Neuron (in vitro differentiated cells): ENCODE results near the gene SLAMF9.

Experiments
- H2AFZ ChIP-seq: one replicate; pipeline ENCODE4 v1.6.1; 2013; ENCODE audit warnings: low read depth, mild to moderate bottlenecking, inconsistent platforms, low read length, moderate library complexity
- H3K27me3 ChIP-seq: one replicate; pipeline ENCODE4 v1.6.1; 2013; ENCODE audit warnings: low read length; ENCODE audit not compliant: insufficient read depth
- H3K36me3 ChIP-seq: one replicate; pipeline ENCODE4 v1.6.1; 2013; ENCODE audit warnings: low read length; ENCODE audit not compliant: insufficient read depth
- H3K4me1 ChIP-seq: one replicate; pipeline ENCODE4 v1.6.1; 2013; ENCODE audit warnings: low read length; ENCODE audit not compliant: insufficient read depth
- H3K4me3 ChIP-seq: 2 replicates; pipeline ENCODE4 v1.5.1; 2013; ENCODE audit warnings: mild to moderate bottlenecking, low read length, moderate library complexity
- H3K9me3 ChIP-seq: one replicate; pipeline ENCODE4 v1.6.1; 2013; ENCODE audit warnings: low read length

The SLAMF9 gene

DNA sequence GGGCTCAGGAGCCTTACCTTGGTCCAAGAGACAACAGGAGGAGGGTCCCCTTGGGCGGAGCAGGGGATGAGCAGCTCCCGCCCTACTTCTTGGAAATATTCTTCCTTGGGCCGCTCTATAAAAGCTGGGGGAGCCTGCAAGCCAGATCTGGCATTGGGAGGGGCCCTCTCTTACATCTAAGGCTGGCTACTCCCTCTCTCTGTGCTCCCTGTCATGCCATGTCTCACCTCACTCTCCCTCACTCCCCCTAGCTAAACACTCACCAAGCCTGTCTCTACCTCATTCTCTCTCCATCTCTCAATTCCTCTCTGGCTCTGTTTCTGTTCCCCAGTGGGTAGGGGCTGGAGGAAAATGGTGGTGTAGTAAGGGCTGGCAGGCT is 22.3 kb downstream of the SLAMF9 start:
- no peak overlapping the region for H2AFZ ChIP-seq
- no peaks in the 10 kb centered on the region for H3K27me3 ChIP-seq
- peaks cover 39% of the 10 kb centered on the region for H3K36me3 ChIP-seq
- H3K4me1 ChIP-seq = peaks cover 3% of the 10 kb centered on the region
- no peak overlapping the region for H3K4me3 ChIP-seq
- H3K9me3 ChIP-seq = no peaks in the 10 kb centered on the region

DNA sequence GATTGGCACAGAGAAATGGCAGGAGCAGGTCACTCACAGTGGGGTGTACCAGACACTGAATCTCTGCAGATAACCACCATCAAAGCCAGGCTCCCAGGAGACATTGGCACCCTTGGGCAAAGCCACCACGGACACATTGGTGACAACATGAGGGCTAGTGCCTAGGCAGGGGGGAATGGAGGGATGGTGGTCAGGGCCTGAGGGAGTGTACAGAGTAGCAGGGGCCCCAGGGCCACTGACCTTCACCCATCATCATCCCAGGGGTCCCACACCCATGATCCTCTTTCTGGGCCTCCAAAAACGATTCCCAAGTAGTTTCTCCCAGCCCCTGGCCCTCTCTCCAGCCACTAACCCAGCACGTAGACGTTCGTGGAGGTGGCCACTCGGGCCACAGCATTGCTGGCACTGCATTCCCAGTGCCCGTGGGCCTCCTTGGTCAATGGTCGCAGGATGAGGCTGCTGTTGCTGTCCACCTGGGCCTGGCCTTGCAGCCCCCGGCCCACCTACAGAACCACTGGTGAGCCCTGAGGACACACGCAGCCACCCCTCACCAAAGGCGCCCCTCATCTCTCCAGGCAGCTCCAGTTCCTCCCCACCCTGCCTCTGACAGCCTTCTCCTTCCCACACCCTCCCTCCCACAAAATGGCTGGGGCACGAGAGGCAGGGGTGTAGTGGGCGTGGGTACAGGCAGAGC is 22.8 kb downstream of the SLAMF9 start:
- H3K4me1 ChIP-seq = no peaks in the 10 kb centered on the region
- no peaks in the 10 kb centered on the region for H3K27me3 ChIP-seq
- H3K4me3 ChIP-seq = no peak overlapping the region
- H3K9me3 ChIP-seq = no peaks in the 10 kb centered on the region
- H2AFZ ChIP-seq = no peak overlapping the region
- peaks cover 39% of the 10 kb centered on the region for H3K36me3 ChIP-seq

DNA sequence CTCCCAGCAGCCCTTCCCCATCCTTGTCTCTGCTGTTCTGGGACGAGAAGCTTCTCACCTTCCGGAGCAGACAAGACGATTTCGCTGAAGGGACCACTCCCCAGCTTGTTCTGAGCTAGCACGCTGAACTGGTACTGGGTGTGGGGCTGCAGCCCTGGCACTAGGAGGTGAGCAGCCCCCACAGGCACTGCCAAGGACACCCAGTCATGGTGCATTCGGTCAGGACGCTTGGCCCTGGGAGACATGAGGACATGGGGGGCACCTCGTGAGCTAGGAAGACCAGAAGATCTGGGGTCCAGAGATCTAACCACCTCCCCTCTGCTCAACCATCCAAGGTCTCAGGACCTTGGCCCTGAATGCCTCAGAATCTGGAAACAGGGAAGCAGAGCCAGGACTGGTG is 23.4 kb downstream of the SLAMF9 start:
- H3K36me3 ChIP-seq = peaks cover 39% of the 10 kb centered on the region
- no peaks in the 10 kb centered on the region for H3K27me3 ChIP-seq
- H3K4me1 ChIP-seq = peaks cover 6% of the 10 kb centered on the region
- no peak overlapping the region for H2AFZ ChIP-seq
- H3K4me3 ChIP-seq = no peak overlapping the region
- no peaks in the 10 kb centered on the region for H3K9me3 ChIP-seq

DNA sequence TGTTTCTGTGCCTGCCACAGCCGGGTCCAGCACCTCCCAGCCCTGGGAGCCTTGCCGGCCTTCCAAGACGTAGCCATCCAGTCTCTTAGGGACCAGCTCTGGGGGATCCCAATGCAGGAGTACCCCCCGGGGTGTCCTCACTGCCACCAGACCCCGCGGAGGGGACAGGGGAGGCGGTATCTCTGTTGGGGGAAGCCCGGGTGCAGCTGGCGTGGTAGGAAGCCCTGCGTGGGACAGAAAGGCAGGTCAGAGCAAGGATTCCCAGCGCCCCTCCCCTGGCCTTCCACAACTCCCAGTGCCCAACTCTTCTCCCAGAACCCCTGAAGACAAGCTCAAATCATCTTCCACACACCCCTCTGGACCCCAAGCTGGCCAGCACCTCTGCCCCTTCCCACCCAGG is 23.8 kb downstream of the SLAMF9 start:
- H3K27me3 ChIP-seq = no peaks in the 10 kb centered on the region
- peaks cover 7% of the 10 kb centered on the region for H3K4me1 ChIP-seq
- H3K36me3 ChIP-seq = peaks cover 35% of the 10 kb centered on the region
- H3K4me3 ChIP-seq = no peak overlapping the region
- H3K9me3 ChIP-seq = no peaks in the 10 kb centered on the region
- no peak overlapping the region for H2AFZ ChIP-seq

DNA sequence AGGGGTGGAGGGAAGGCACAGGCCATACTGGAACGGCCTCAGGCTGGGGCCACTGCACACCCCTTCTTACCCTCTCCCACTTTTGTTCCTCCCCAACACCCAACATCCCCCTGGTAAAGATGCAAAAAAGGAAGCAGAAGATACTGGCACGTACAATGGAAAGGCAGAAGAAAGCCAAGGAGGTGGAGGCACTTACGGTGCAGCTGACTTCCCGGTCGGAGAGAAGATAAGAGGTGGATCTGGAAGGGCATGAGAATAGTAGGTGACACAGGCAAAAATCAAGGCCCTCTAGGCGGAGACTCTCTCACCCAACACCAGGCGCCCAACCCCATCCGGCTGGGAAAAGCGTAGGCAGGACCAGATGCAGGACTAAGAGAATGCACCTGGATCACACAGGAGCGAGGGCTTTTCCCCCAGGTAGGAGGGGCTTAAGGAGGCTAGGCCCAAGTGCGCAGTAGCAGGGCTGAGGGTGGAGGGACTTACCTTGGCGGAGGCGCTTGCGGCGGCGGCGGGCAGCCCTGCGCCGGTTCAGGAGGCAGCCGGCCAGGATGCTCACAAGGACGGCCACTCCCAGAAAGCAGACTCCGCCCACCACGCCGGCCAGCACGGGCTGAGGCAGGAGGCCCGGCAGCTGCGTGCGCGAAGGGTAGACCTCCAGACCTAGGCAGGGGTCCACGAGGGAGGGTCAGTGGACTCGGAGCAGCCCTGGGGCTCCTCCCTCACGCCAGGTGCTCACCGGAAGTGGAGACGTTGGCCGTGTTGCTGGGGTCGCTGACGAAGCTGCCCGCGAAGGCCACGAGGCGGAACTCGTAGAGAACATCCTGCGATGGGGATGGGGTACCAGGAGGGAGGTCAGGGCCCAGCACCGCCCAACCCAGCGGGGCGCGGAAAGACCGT is 24.6 kb downstream of the SLAMF9 start:
- no peak overlapping the region for H2AFZ ChIP-seq
- H3K4me3 ChIP-seq = no peak overlapping the region
- H3K36me3 ChIP-seq = peaks cover 27% of the 10 kb centered on the region
- H3K27me3 ChIP-seq = no peaks in the 10 kb centered on the region
- H3K9me3 ChIP-seq = no peaks in the 10 kb centered on the region
- peaks cover 7% of the 10 kb centered on the region for H3K4me1 ChIP-seq

DNA sequence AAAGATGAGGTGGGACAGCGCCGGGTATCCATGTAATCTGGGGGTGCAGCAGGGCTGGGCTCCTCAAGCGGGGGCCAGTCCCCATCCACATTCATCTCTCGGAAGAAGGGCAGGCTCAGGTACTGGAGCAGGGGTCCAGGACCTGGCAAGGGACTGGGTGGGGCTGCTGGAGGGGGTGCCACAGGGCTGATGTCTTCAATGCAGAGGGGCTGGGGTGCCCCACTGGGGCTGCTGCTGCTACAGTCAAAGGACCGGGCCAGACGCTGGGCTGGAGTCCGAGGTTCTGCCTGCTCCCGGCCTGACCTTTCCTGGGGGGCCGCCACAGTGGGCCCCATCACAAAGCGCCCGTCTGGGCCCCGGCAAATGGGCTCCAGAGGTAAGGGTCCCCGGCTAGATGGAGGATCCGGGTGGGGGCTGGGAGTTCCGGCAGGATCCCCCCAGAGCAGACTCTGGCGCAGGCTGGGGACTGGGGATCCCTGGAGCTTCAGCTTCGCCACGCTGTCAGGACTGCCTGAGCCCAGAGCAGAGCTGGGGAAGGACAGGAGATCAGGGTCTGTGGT is 25.5 kb downstream of the SLAMF9 start:
- Histone ChIP-seq H3K27me3 (no peaks in the 10 kb centered on the region), H2AFZ (no peak overlapping the region), H3K36me3 (peaks cover 25% of the 10 kb centered on the region), H3K9me3 (no peaks in the 10 kb centered on the region), H3K4me3 (no peak overlapping the region), H3K4me1 (peaks cover 12% of the 10 kb centered on the region)

DNA sequence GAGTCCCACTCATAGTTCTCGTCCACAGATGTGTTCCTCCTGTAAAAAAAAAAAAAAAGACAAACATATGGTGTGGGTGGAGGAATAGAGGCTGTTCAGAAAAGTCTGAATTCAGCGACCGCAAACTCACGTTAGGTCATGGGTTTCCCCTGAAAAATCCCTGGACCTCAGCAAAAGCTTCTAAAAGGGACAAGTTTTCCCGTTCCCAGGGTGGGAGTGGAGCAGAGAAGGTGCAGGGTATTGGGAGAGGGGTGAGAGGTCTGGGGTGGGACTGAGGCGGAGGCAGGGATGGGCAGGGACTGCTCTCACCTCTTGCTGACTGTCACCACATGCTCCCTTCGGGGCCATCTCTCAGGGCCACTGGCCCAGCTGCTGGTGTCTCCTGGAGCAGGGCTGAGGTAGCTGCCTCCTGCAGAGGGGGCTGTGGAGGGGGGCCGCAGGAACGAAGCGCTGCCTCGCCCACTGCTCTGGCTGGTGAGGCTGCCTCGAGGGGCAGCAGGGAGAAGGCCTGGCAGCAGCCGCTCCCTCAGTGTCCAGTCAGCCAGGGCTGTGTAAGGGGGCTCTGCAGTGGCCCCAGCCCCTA is 26.1 kb downstream of the SLAMF9 start:
- Histone ChIP-seq H3K4me3 (no peak overlapping the region), H3K4me1 (peaks cover 17% of the 10 kb centered on the region), H2AFZ (no peak overlapping the region), H3K27me3 (no peaks in the 10 kb centered on the region), H3K9me3 (no peaks in the 10 kb centered on the region), H3K36me3 (peaks cover 23% of the 10 kb centered on the region)

DNA sequence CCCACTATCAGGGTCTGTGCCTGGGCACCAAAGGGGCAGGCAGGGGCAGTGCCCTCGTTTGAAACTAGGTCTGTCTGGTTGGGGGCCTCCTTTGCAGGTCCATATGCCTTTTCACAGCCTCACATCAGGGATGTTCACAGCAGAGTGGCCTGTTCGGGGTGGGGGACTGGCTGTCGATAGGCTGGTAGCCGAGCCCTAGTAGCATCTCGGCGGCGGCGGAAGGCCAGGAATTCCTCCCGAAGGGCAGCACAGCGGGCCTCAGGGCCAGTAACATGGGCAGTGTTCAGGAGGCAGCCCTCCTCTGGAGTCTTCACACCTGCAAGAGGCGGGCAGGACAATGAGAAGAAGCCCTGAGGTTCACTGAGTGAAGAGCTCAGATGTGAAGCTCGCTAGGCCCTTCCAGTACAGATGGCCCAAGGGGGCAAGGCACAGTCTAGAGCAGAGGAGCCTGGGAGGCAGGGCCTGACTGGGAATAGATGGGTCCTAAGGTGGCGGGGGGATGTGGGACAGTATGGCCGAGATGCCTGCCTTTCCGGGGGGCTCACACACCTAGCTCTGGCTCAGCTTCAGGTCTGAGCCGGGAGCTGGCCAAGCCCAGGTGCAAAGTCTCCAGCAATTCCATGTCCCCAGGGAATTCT is 26.7 kb downstream of the SLAMF9 start:
- no peak overlapping the region for H3K4me3 ChIP-seq
- H3K36me3 ChIP-seq = peaks cover 22% of the 10 kb centered on the region
- H3K27me3 ChIP-seq = no peaks in the 10 kb centered on the region
- no peak overlapping the region for H2AFZ ChIP-seq
- no peaks in the 10 kb centered on the region for H3K9me3 ChIP-seq
- peaks cover 19% of the 10 kb centered on the region for H3K4me1 ChIP-seq

DNA sequence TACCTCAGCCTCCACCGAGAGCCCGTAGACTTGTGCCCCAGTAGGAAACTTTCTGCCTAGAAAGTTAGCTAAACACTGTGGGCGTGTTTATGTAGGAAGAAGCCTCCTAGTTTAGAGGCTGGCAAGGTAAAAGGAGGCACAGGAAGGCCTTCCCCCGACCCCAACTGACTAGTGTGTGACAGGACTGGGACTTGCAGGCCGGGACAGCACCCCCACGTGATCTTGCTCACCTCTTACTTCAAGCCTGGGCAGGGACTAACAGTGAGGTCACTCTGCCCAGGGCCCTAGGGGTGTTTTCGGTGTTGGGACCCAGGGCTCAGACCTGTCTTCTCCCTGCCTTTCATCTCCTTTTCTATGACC is 28.3 kb downstream of the SLAMF9 start:
- peak overlapping the region; percentile 69 for H2AFZ ChIP-seq
- peaks cover 16% of the 10 kb centered on the region for H3K36me3 ChIP-seq
- peak overlapping the region; percentile 49 for H3K4me3 ChIP-seq
- no peaks in the 10 kb centered on the region for H3K27me3 ChIP-seq
- H3K4me1 ChIP-seq = peaks cover 19% of the 10 kb centered on the region
- H3K9me3 ChIP-seq = no peaks in the 10 kb centered on the region

DNA sequence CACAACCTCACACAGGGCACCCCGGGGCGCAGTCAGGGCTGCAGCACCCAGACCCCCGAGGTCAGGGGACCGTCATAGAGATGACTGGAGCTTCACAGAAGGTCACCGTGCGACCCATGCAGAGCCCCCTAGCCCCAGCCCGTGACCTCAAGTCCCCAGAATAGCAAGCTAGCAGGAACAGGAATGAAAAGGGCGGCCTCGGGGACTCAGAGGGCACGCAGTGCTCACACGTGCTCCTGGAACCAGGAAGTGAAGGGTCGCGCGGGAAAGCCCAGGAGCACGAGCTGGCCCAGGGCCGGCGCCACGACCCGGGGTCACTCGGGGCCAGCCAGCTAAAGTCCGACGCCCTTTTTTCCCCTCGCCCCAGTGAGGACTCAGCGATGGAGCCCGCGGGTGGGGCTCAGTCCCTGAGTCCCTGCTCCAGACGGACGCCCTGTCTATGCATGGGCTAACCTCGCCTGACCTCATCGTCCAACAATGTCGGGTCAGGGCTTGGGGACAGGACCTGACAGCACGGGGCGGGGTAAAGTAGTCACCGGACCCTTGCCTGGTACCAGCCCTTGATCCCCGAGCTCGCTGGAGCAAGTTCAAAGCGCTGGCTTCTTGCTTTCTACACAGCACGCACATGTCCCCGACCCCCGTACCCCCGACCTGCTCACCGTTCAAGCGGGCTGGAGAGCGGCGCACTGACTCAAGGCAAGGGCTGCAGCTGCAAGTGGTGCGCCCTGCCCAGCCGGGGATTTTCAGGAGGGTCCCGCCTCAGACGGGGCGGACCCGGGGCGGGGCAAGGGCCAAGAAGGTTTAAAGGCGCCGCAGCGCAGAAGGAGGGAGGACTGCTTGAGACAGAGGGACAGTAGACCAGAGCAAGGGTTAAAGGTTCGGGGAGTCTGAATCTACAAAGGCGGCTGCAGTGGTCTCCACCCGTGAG is 29.0 kb downstream of the SLAMF9 start, which contains the start of gene TAGLN2:
TAGLN2 (minus strand) TSS at position 717 of the 928 bp plus-strand sequence. CDS start 4,998 bp downstream, outside the sequence.
- Histone ChIP-seq H2AFZ (peak within 1 kb of the TSS; percentile 69), H3K27me3 (no peaks in the 10 kb centered on the region), H3K4me1 (peaks cover 19% of the 10 kb centered on the region), H3K4me3 (peak within 1 kb of the TSS; percentile 49), H3K9me3 (no peaks in the 10 kb centered on the region), H3K36me3 (peaks cover 16% of the 10 kb centered on the region)

DNA sequence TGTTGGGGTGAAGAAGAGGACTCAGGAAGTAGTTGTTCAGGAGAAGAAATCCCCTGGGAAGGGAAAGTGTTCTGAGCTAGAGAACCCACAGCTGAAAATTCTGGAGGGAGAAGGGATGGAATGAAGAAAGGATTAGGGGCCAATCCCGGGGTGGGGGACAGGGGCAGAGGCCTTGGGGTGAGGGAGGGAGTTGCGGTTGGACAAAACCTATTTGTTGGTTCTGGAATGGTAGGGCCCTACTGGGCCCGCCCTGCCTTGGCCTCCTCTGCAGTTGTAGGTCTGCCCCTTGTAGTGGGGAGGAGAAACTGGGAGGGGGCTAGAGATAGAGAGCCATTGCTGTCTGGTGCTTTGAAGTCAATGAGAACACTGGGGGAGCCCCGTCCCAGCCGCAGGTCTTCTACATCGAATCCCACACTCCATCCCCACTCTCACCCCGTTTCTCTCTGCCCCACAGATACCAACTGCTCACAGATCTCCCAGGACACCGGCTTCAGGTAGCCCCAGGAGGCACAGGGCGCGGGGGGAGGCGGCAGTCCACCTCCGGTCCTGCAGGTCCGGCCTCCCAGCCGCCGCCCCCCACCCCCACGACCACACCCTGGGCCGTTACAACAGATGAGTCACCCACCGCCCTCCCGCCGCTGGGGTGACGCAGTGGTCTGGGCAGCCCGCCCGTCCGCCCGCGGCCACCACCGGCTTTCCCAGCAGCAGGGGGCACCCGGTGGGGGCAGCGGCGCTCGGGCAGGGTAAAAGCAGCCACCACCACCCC is 29.8 kb downstream of the SLAMF9 start:
- H3K4me1 ChIP-seq = peaks cover 19% of the 10 kb centered on the region
- H2AFZ ChIP-seq = no peak overlapping the region
- H3K27me3 ChIP-seq = no peaks in the 10 kb centered on the region
- peaks cover 10% of the 10 kb centered on the region for H3K36me3 ChIP-seq
- no peaks in the 10 kb centered on the region for H3K9me3 ChIP-seq
- H3K4me3 ChIP-seq = no peak overlapping the region
